Astrocyte of the cerebellum (primary cell): ENCODE data around the gene IGF1R.

ENCODE experiments used
- DNase-seq: peaks from one replicate; pipeline ENCODE4 v3.0.0-alpha.2; 2011; ENCODE audit warnings: low read depth
- H3K4me3 ChIP-seq: 2 replicates; pipeline ENCODE4 v1.5.1; 2011; ENCODE audit warnings: mild to moderate bottlenecking, low read depth, low read length, moderate library complexity
- in situ Hi-C: cut with HindIII; loops from 2 replicates; pipeline ENCODE4 v1.10.0; 2017; ENCODE audit warnings: low sequenced_read_pairs
- TF ChIP-seq, protein P1 (sequence below): IDR thresholded peaks from 2 replicates; pipeline ENCODE4 v1.5.1; 2012; ENCODE audit warnings: low read length, low read depth, moderate library complexity, mild to moderate bottlenecking; ENCODE audit errors: missing control alignments

Gene IGF1R

DNA sequence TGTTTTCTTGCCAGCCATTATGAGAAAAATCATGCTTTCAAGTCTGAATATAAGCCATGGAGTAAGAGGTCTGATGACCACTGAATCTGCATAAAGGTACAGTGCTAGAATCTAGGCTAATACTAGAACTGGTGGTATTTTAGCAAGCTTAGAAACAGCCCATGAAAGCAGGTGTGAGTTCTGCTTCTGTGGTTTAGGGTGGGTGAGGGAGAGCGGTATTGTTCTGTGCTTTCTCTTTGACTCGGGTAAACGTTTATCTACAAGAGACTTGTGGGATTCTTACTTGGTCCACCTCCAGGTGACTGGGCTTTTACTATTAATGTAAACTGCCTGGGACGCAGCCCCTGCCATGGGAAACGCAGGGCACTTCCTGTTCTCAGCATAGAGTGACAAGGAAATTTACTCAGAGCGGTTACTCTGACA is 304.1 kb downstream of the IGF1R start:
- no peak overlapping the region for H3K4me3 ChIP-seq
- in situ Hi-C loops: no loop called here
- no peak for DNase-seq
- TF ChIP-seq, protein P1, sequence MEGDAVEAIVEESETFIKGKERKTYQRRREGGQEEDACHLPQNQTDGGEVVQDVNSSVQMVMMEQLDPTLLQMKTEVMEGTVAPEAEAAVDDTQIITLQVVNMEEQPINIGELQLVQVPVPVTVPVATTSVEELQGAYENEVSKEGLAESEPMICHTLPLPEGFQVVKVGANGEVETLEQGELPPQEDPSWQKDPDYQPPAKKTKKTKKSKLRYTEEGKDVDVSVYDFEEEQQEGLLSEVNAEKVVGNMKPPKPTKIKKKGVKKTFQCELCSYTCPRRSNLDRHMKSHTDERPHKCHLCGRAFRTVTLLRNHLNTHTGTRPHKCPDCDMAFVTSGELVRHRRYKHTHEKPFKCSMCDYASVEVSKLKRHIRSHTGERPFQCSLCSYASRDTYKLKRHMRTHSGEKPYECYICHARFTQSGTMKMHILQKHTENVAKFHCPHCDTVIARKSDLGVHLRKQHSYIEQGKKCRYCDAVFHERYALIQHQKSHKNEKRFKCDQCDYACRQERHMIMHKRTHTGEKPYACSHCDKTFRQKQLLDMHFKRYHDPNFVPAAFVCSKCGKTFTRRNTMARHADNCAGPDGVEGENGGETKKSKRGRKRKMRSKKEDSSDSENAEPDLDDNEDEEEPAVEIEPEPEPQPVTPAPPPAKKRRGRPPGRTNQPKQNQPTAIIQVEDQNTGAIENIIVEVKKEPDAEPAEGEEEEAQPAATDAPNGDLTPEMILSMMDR: no peak

DNA sequence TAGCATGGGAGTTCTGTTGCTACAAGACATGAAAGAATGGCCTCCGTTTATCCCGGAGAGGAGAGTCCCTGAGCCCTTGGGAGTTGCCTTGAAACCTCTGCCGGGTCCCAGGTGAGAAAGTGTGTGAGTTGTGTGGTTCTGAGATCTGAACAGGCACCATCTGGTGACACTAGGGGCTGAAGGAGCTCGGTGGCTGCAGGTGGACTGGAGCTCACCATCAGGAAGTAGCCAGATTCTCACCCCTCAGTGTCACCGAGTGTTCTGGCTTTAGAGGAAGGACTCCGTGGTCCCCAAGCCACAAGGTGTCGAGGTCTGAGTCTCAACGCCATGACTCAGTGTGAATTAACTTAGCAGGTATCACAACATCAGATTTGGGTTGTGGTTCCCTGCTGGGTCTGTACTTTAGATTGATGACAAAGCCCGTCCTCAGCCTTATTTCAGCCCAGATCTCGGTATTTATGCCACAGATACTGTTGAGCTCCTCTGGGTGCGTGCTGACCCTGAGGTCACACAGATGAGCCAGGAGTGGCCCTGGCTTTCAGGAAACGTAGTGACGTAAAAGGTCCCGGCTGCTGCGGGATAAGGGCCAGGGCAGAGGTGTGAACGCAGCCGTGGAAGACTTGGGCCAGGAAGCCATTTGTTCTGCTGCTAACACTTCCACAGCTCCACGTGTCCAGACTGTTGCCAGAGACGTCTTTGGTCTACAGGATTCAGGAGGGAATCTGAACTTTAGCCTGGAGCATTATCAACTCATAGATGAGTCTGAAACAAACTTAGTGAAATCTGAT is 304.9 kb downstream of the IGF1R start:
- TF ChIP-seq, protein P1: no peak
- DNase-seq: no peak
- in situ Hi-C loops: no loop called here
- no peak overlapping the region for H3K4me3 ChIP-seq

DNA sequence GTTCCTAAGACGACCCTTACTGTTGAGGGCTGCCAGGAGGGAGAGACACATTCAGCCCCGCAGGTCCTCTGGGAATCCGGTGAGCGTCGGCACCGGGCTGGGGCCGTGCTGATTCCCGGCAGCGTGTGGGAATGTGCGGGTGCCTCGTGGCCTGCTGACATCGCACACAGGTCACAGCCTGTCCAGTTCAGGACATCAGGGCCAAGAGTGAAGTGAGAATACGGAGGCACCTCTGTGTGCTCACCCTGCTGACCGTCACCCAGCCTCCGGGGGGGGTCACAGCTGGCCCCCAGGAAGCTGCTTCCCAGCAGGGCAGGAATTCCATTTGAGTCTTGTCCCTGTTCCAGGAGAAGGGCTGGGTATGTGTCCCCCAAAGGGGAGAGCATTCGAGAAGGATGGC is 305.6 kb downstream of the IGF1R start:
- no peak overlapping the region for H3K4me3 ChIP-seq
- TF ChIP-seq, protein P1: no peak
- in situ Hi-C loops: no loop called here
- DNase-seq: no peak

DNA sequence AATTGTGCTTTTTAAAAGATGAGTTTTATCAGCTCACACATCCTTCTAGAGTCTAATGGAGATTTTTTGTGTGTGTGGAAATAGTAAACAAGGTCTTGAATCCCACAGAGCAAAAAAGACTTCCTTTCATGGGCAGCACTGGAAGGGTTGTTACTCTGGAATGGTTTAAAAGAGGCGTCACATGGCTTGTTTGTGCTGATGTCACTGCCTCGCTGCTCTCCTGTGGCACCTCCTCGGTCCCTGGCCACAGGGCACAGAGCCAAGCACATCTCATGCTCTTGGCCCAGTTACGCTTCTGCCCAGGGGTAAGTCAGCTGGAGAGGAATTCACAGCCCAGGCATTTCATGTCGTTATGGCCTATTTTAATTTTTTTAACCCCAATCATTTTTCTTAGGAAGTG is 306.1 kb downstream of the IGF1R start:
- in situ Hi-C loops: no loop called here
- no peak overlapping the region for H3K4me3 ChIP-seq
- DNase-seq: peak; percentile 62
- TF ChIP-seq, protein P1: no peak

DNA sequence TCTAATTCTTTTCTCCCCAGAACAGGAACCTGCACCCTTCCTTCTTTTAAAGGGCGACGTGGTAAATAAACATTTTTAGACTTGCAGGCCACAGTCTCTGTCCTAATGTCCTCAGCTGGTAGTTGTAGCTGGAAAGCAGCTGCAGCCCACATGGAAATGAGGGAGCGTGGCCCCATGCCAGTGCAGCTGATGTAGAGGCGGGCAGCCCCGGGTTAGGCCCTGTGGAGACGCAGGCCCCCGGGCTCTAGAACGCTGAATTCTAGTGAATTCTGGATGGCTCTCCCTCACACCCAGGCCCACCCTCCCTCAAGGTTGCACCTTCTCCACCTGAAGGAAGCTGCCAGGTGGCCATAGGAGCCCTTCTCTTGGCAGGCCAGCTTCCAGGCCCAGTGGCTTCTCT is 307.0 kb downstream of the IGF1R start:
- TF ChIP-seq, protein P1: no peak
- in situ Hi-C loops: no loop called here
- DNase-seq: no peak
- no peak overlapping the region for H3K4me3 ChIP-seq

DNA sequence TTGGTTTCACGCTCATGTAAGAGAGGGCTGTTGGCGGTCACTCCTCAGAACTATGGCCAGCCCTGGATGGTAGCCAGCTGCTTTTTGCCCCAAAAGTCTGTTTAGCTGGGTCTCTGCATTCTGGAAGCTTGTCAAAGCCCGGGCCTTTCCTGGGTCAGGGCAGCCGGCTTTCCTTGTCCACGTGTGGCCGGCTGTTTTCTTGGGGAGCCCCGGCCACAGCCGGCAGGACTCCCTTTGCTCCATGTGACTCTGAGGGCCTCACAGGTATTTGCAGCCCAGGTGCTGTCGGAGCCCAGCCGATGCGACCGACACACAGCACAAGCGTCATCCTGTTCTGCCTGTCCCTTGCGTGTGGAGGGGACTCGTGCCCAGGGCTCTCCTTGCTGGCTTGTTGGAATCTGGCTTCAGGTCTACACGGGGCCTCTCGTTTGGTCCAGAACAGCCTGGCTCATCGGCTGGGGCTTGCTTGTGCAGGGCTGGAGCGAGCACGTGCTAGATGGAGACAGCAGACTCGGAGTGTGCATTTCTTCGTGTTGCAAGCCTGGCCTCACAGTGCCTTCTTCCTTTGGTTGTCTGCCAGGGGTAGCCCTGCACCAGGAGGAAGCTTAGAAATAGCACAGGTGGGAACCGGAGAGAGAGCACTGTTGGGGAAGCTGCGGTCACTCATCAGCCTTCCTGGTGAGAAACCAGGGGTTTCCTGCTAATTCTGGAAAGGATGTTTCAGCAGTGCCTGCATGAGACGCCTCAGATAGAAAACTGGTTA is 307.8 kb downstream of the IGF1R start:
- in situ Hi-C loops: no loop called here
- TF ChIP-seq, protein P1: no peak
- H3K4me3 ChIP-seq: no peak overlapping the region
- DNase-seq: no peak
